Fibroblast of lung (primary cell): ENCODE results near the gene STK4. TPM values are rescaled to one million over a fixed set of nuclear protein-coding genes. Genes with fewer than 3 reads are reported as not detected.
A peak's percentile ranks its signal among the peaks of the same experiment; 100 is the strongest.

Source experiments
- DNase-seq, 2 donors: peaks; one replicate each; pipeline versions ENCODE4 v3.0.0 to v3.0.0-alpha.2; 2010; ENCODE audit warnings: low read depth in 2 of 2
- H2AFZ ChIP-seq: 2 replicates; pipeline ENCODE4 v1.5.1; 2012; ENCODE audit warnings: low read length, control low read depth, inconsistent platforms
- H3K27ac ChIP-seq: 2 replicates; pipeline ENCODE4 v1.5.1; 2011; ENCODE audit warnings: low read length, control low read depth; ENCODE audit not compliant: insufficient read depth
- H3K27me3 ChIP-seq: 2 replicates; pipeline ENCODE4 v1.5.1; 2011; ENCODE audit warnings: mild to moderate bottlenecking, low read length; ENCODE audit not compliant: control insufficient read depth, insufficient read depth
- H3K36me3 ChIP-seq: 2 replicates; pipeline ENCODE4 v1.5.1; 2011; ENCODE audit warnings: low read length; ENCODE audit not compliant: control insufficient read depth, insufficient read depth
- H3K4me1 ChIP-seq: 2 replicates; pipeline ENCODE4 v1.5.1; 2011; ENCODE audit warnings: low read length; ENCODE audit not compliant: control insufficient read depth, insufficient read depth; ENCODE audit errors: extremely low read depth
- H3K4me2 ChIP-seq: 2 replicates; pipeline ENCODE4 v1.5.1; 2011; ENCODE audit warnings: low read length, control low read depth; ENCODE audit not compliant: insufficient read depth; ENCODE audit errors: extremely low read depth
- H3K4me3 ChIP-seq, 4 experiments: fragments of 200-600 bp in 1 of 4; sonication (generic) in 1 of 4; replicated peaks in 1 of 4; 2 replicates each; pipeline ENCODE4 v1.5.1; 2011 to 2016; ENCODE audit warnings: low read length in 4 of 4, low read depth in 3 of 4, mild to moderate bottlenecking in 3 of 4, control low read depth in 2 of 4, inconsistent platforms in 1 of 4, mixed read lengths in 1 of 4; ENCODE audit not compliant: insufficient read depth in 1 of 4; ENCODE audit errors: control extremely low read depth in 1 of 4
- H3K79me2 ChIP-seq: 2 replicates; pipeline ENCODE4 v1.5.1; 2012; ENCODE audit warnings: mild to moderate bottlenecking, low read length, inconsistent platforms; ENCODE audit not compliant: control insufficient read depth, insufficient read depth
- H3K9ac ChIP-seq: 2 replicates; pipeline ENCODE4 v1.5.1; 2011; ENCODE audit warnings: mild to moderate bottlenecking, low read length, control low read depth; ENCODE audit not compliant: insufficient read depth
- H3K9me3 ChIP-seq: 2 replicates; pipeline ENCODE4 v1.5.1; 2012; ENCODE audit warnings: low read depth, low read length; ENCODE audit not compliant: control insufficient read depth, insufficient read depth
- H4K20me1 ChIP-seq: 2 replicates; pipeline ENCODE4 v1.5.1; 2011; ENCODE audit warnings: low read length; ENCODE audit not compliant: control insufficient read depth, insufficient read depth; ENCODE audit errors: extremely low read depth
- CTCF ChIP-seq, 2 donors: IDR thresholded peaks in 1 of 2; conservative IDR thresholded peaks in 1 of 2; 1 replicate in 1 of 2; 2 replicates in 1 of 2; pipeline ENCODE4 v1.5.1; 2011 to 2012; ENCODE audit warnings: low read length in 2 of 2, control low read depth in 1 of 2, inconsistent platforms in 1 of 2, low read depth in 1 of 2, mild to moderate bottlenecking in 1 of 2
- EZH2 ChIP-seq: IDR thresholded peaks from 2 replicates; pipeline ENCODE4 v1.5.1; 2012; ENCODE audit warnings: low read length, control low read depth, mild to moderate bottlenecking; ENCODE audit errors: missing control alignments
- polyA plus RNA-seq, 2 donors: library from polyadenylated mRNA; depleted of rRNA in 1 of 2; stranded (reverse) in 1 of 2; unstranded in 1 of 2; fragments of >200 nt; gene quantifications; 2 replicates each; pipeline ENCODE4 v1.2.1, GENCODE V29; 2011 to 2012; ENCODE audit warnings: missing spikeins in 1 of 2
- total RNA-seq: library from RNA; depleted of rRNA; stranded (reverse); fragments of >200 nt; gene quantifications from 2 replicates; pipeline ENCODE4 v1.2.1, GENCODE V29; 2014

The STK4 gene
- total and polyA plus RNA-seq, 2 donors (not counting 1 experiment from before 2014, with no cell fraction given) = 19.0 to 31.7 TPM

- peak overlapping the region; percentile 2 for H2AFZ ChIP-seq
- H3K9me3 ChIP-seq = no peaks in the 10 kb centered on the region
- H3K36me3 ChIP-seq = no peaks in the 10 kb centered on the region
- no peak overlapping the region for H3K9ac ChIP-seq
- no peak overlapping the region for H3K4me2 ChIP-seq
- no peak overlapping the region for H3K4me3 ChIP-seq
- no peak overlapping the region for H3K27ac ChIP-seq
- no peaks in the 10 kb centered on the region for H4K20me1 ChIP-seq
- H3K27me3 ChIP-seq = peaks cover 11% of the 10 kb centered on the region
- TF ChIP-seq EZH2 (no peak), CTCF (conservative IDR thresholded peaks at IDR 0.05 in 1 of 2, IDR thresholded peaks at IDR 0.05 in 1 of 2; ENCODE audit: low read depth in 1 of 2, low read length in 2 of 2) (no peak)
- no peak for DNase-seq
- H3K79me2 ChIP-seq = no peaks in the 10 kb centered on the region
- H3K4me1 ChIP-seq = no peaks in the 10 kb centered on the region
Measured at GRCh38 chr20:45101333-45101850, 135.1 kb downstream of the STK4 start.

- no peak for TF ChIP-seq EZH2
- no peak for TF ChIP-seq CTCF (conservative IDR thresholded peaks at IDR 0.05 in 1 of 2, IDR thresholded peaks at IDR 0.05 in 1 of 2; ENCODE audit: low read depth in 1 of 2, low read length in 2 of 2)
- H3K27ac ChIP-seq = no peak overlapping the region
Measured at GRCh38 chr20:45103072-45103471, 136.8 kb downstream of the STK4 start.

GRCh38 chr20:45104786-45105185 is 138.5 kb downstream of the STK4 start:
- peak; percentile 9 to 90 for DNase-seq

More at GRCh38 chr20:45103072-45103471, 136.8 kb downstream of the STK4 start:
- Histone ChIP-seq H3K4me3 (no peak overlapping the region), H3K4me1 (no peaks in the 10 kb centered on the region), H3K4me2 (no peak overlapping the region), H2AFZ (no peak overlapping the region), H3K79me2 (no peaks in the 10 kb centered on the region), H3K9ac (no peak overlapping the region), H3K36me3 (no peaks in the 10 kb centered on the region), H4K20me1 (no peaks in the 10 kb centered on the region), H3K9me3 (no peaks in the 10 kb centered on the region), H3K27me3 (peaks cover 8% of the 10 kb centered on the region)
- DNase-seq = no peak

More at GRCh38 chr20:45104786-45105185, 138.5 kb downstream of the STK4 start:
- Histone ChIP-seq H3K4me1 (no peaks in the 10 kb centered on the region), H4K20me1 (no peaks in the 10 kb centered on the region), H2AFZ (no peak overlapping the region), H3K4me2 (no peak overlapping the region), H3K9me3 (no peaks in the 10 kb centered on the region), H3K4me3 (no peak overlapping the region), H3K36me3 (no peaks in the 10 kb centered on the region), H3K9ac (no peak overlapping the region), H3K27ac (no peak overlapping the region), H3K27me3 (peaks cover under 1% of the 10 kb centered on the region), H3K79me2 (no peaks in the 10 kb centered on the region)
- TF ChIP-seq EZH2 (no peak), CTCF (conservative IDR thresholded peaks at IDR 0.05 in 1 of 2, IDR thresholded peaks at IDR 0.05 in 1 of 2; ENCODE audit: low read depth in 1 of 2, low read length in 2 of 2) (no peak)
